ENCODE measurements around the gene CDH13. TPM values are rescaled to one million over a fixed set of nuclear protein-coding genes. Genes with fewer than 3 reads are reported as not detected.

CDH13 gene
- polyA plus RNA-seq, 2 of the 4 experiments (the other 2 are of a cell fraction), result not detected

GRCh38 chr16:83817022-83817421 is 1190.3 kb downstream of the CDH13 start:
- FAIRE-seq (no peak), DNase-seq (ENCODE audit: low read depth in 1 of 2, low spot score in 1 of 2) (no peak), ATAC-seq (no peak)
- peaks cover 14% of the 10 kb centered on the region for H3K4me1 ChIP-seq
- TF ChIP-seq CBX2 (IDR thresholded peaks at IDR 0.05; ENCODE audit: borderline replicate concordance, low read depth) (no peak), EHMT2 (IDR thresholded peaks at IDR 0.05; ENCODE audit: low read depth) (no peak), ZNF302 (CRISPR knock-in tag; IDR thresholded peaks at IDR 0.05) (no peak), HEYL (CRISPR knock-in tag; IDR thresholded peaks at IDR 0.05) (no peak), NFE2L2 (conservative IDR thresholded peaks at IDR 0.05; ENCODE audit: low read length) (no peak), ATOH8 (CRISPR knock-in tag; IDR thresholded peaks at IDR 0.05; ENCODE audit: low read depth) (no peak), NR3C1 (IDR thresholded peaks at IDR 0.05) (no peak), REST (IDR thresholded peaks at IDR 0.05) (no peak)
- H3K27ac ChIP-seq, result no peak overlapping the region
- ChIA-PET POLR2A (no interaction called here), CTCF (no interaction called here)
- 74% methylated on average over 12 of the region's 12 CpGs for WGBS (ENCODE audit: missing lambda C conversion rate)
- H3K4me3 ChIP-seq, result no peak overlapping the region
- no peaks in the 10 kb centered on the region for H3K9me3 ChIP-seq
- no peak overlapping the region for H3K4me2 ChIP-seq

- TF ChIP-seq REST (IDR thresholded peaks at IDR 0.05) (no peak), CBX2 (IDR thresholded peaks at IDR 0.05; ENCODE audit: borderline replicate concordance, low read depth) (no peak), NR3C1 (IDR thresholded peaks at IDR 0.05) (no peak), MAX (IDR thresholded peaks at IDR 0.05) (no peak), MYC (IDR thresholded peaks at IDR 0.05; ENCODE audit: borderline replicate concordance, low read length) (no peak), HOXB5 (CRISPR knock-in tag; IDR thresholded peaks at IDR 0.05) (no peak), HDAC2 (IDR thresholded peaks at IDR 0.05) (no peak), MAFK (IDR thresholded peaks at IDR 0.05; ENCODE audit: partially characterized antibody) (no peak), SMC3 (IDR thresholded peaks at IDR 0.05) (no peak), CBX8 (IDR thresholded peaks at IDR 0.05) (no peak), FOSL2 (IDR thresholded peaks at IDR 0.05) (no peak), FOSL2 (CRISPR knock-in tag; IDR thresholded peaks at IDR 0.05) (no peak), ESRRA (IDR thresholded peaks at IDR 0.05; ENCODE audit: borderline replicate concordance, low read length) (no peak), BHLHE40 (IDR thresholded peaks at IDR 0.05; ENCODE audit: low read depth, low read length) (no peak)
- H3K4me3 ChIP-seq, result no peak overlapping the region
- no peak for FAIRE-seq
- WGBS (ENCODE audit: missing lambda C conversion rate), result 69% methylated on average over 5 of the region's 5 CpGs
- no peak overlapping the region for H3K27ac ChIP-seq
- H3K4me2 ChIP-seq, result no peak overlapping the region
- DNase-seq (ENCODE audit: low read depth in 1 of 2, low spot score in 1 of 2), result no peak
- CTCF ChIA-PET, result no interaction called here
- no peak for ATAC-seq
- H3K9me3 ChIP-seq, result no peaks in the 10 kb centered on the region
- POLR2A ChIA-PET, result no interaction called here
- peaks cover 14% of the 10 kb centered on the region for H3K4me1 ChIP-seq
These were observed 1191.5 kb downstream of the CDH13 start for GRCh38 chr16:83818276-83818675.
